GM23248 (cell line): ENCODE measurements around the gene RAB24. TPM values are rescaled to one million over a fixed set of nuclear protein-coding genes. Genes with fewer than 3 reads are reported as not detected.

Experiments used
- DNase-seq: peaks from one replicate; pipeline ENCODE4 v3.0.0-alpha.2; 2015
- H2AFZ ChIP-seq: fragments of 200-600 bp; sonication (generic); 2 replicates; pipeline ENCODE4 v1.6.1; 2016; ENCODE audit warnings: antibody characterized with exemption
- H3F3A ChIP-seq: fragments of 200-600 bp; sonication (generic); 2 replicates; pipeline ENCODE4 v1.6.1; 2016; ENCODE audit warnings: mild to moderate bottlenecking, antibody characterized with exemption, mixed run types; ENCODE audit not compliant: insufficient read depth
- H3K27ac ChIP-seq: fragments of 200-600 bp; sonication (generic); 2 replicates; pipeline ENCODE4 v1.5.1; 2016; ENCODE audit warnings: mild to moderate bottlenecking
- H3K27me3 ChIP-seq: fragments of 200-600 bp; sonication (generic); replicated peaks from 2 replicates; pipeline ENCODE4 v1.6.1; 2016; ENCODE audit warnings: mild to moderate bottlenecking; ENCODE audit not compliant: insufficient read depth
- H3K36me3 ChIP-seq: fragments of 200-600 bp; sonication (generic); 2 replicates; pipeline ENCODE4 v1.6.1; 2016; ENCODE audit warnings: low read depth, mild to moderate bottlenecking
- H3K4me1 ChIP-seq: fragments of 200-600 bp; sonication (generic); 2 replicates; pipeline ENCODE4 v1.6.1; 2016; ENCODE audit warnings: mild to moderate bottlenecking; ENCODE audit not compliant: insufficient read depth
- H3K4me2 ChIP-seq: fragments of 200-600 bp; sonication (generic); one replicate; pipeline ENCODE4 v1.6.1; 2016; ENCODE audit warnings: mild to moderate bottlenecking; ENCODE audit not compliant: unreplicated experiment
- H3K4me3 ChIP-seq: fragments of 200-600 bp; sonication (generic); 2 replicates; pipeline ENCODE4 v1.5.1; 2016; ENCODE audit warnings: mild to moderate bottlenecking
- H3K79me2 ChIP-seq: fragments of 200-600 bp; sonication (generic); 2 replicates; pipeline ENCODE4 v1.6.1; 2016; ENCODE audit warnings: mild to moderate bottlenecking; ENCODE audit not compliant: insufficient read depth
- H3K9ac ChIP-seq: fragments of 200-600 bp; sonication (generic); 2 replicates; pipeline ENCODE4 v1.6.1; 2016; ENCODE audit warnings: mild to moderate bottlenecking
- H3K9me2 ChIP-seq: fragments of 200-600 bp; sonication (generic); 2 replicates; pipeline ENCODE4 v1.6.1; 2016; ENCODE audit warnings: mixed run types, mild to moderate bottlenecking, moderate library complexity; ENCODE audit not compliant: insufficient read depth
- H3K9me3 ChIP-seq: fragments of 200-600 bp; sonication (generic); one replicate; pipeline ENCODE4 v1.6.1; 2017; ENCODE audit warnings: low read depth
- H4K20me1 ChIP-seq: fragments of 200-600 bp; sonication (generic); 2 replicates; pipeline ENCODE4 v1.6.0; 2016; ENCODE audit not compliant: insufficient read depth
- EZH2 ChIP-seq: fragments of 200-600 bp; sonication (generic); IDR thresholded peaks from 2 replicates; pipeline ENCODE4 v1.6.1; 2018; ENCODE audit warnings: antibody characterized with exemption, mild to moderate bottlenecking; ENCODE audit not compliant: insufficient read depth, poor library complexity, severe bottlenecking
- EZH2phosphoT487 ChIP-seq: fragments of 200-600 bp; sonication (generic); IDR thresholded peaks from 2 replicates; pipeline ENCODE4 v1.6.1; 2018; ENCODE audit warnings: antibody characterized with exemption, moderate library complexity, mild to moderate bottlenecking, low read depth; ENCODE audit not compliant: insufficient read depth
- WGBS, 2 experiments: methylation state at CpG; one replicate each; pipeline ENCODE4 v1.1.6; 2015 to 2017; ENCODE audit warnings: low lambda C conversion rate in 2 of 2, low coverage in 1 of 2; ENCODE audit errors: missing lambda C conversion rate in 2 of 2; 5-methylcytosine and 5-hydroxymethylcytosine counted together
- in situ Hi-C: fragments of 300-500 bp; cut with MboI; formaldehyde crosslinking; loops from 2 replicates; pipeline ENCODE4 v1.15.0; 2020
- polyA plus RNA-seq: library from polyadenylated mRNA; unstranded; fragments of >200 nt; fragmentation: Nextera tagmentation; extraction: Ambion mirVana; gene quantifications from 2 replicates; pipeline ENCODE4 v1.2.1, GENCODE V29; 2016
- total RNA-seq: library from RNA; depleted of rRNA; stranded (reverse); fragments of >200 nt; shearing (Covaris generic); gene quantifications from 2 replicates; pipeline ENCODE4 v1.2.3, GENCODE V29; 2014

The RAB24 gene
- total and polyA plus RNA-seq, 2 experiments from 2014 or later: 28.9 to 31.5 TPM

- TF ChIP-seq EZH2phosphoT487 (no peak), EZH2 (no peak)
- H3K4me2 ChIP-seq: no peak overlapping the region
- no peaks in the 10 kb centered on the region for H4K20me1 ChIP-seq
- H3K4me3 ChIP-seq: no peak overlapping the region
- H3K9me3 ChIP-seq: no peaks in the 10 kb centered on the region
- H3K4me1 ChIP-seq: peaks cover 10% of the 10 kb centered on the region
- in situ Hi-C loops: no loop called here
- no peak overlapping the region for H3K9ac ChIP-seq
- 92 to 98% methylated on average over 22 to 33 of the region's 35 CpGs for WGBS, 2 experiments
- no peak overlapping the region for H2AFZ ChIP-seq
- no peaks in the 10 kb centered on the region for H3K79me2 ChIP-seq
- no peak for DNase-seq
- H3K36me3 ChIP-seq: peaks cover 4% of the 10 kb centered on the region; the same call in 1 of the 2 replicates
- H3K27me3 ChIP-seq: no peaks in the 10 kb centered on the region
- H3F3A ChIP-seq: peaks cover 7% of the 10 kb centered on the region; the same call in 1 of the 2 replicates
- no peaks in the 10 kb centered on the region for H3K9me2 ChIP-seq
- no peak overlapping the region for H3K27ac ChIP-seq
Measured at GRCh38 chr5:177332031-177332895, 28.7 kb upstream of the RAB24 start.

- in situ Hi-C loops: no loop called here
- no peak overlapping the region for H3K4me2 ChIP-seq
- H4K20me1 ChIP-seq: no peaks in the 10 kb centered on the region
- 89 to 90% methylated on average over 26 to 27 of the region's 27 CpGs for WGBS, 2 experiments
- H3K4me1 ChIP-seq: peaks cover 16% of the 10 kb centered on the region
- H3K36me3 ChIP-seq: peaks cover 4% of the 10 kb centered on the region; the same call in 1 of the 2 replicates
- H3F3A ChIP-seq: peaks cover 14% of the 10 kb centered on the region; the same call in 1 of the 2 replicates
- no peak overlapping the region for H2AFZ ChIP-seq
- H3K9me2 ChIP-seq: no peaks in the 10 kb centered on the region
- H3K4me3 ChIP-seq: no peak overlapping the region
- H3K9me3 ChIP-seq: no peaks in the 10 kb centered on the region
- no peaks in the 10 kb centered on the region for H3K79me2 ChIP-seq
- H3K27ac ChIP-seq: no peak overlapping the region
- H3K27me3 ChIP-seq: no peaks in the 10 kb centered on the region
- no peak overlapping the region for H3K9ac ChIP-seq
- no peak for TF ChIP-seq EZH2
- TF ChIP-seq EZH2phosphoT487: no peak
- no peak for DNase-seq
Measured at GRCh38 chr5:177330991-177331842, 27.7 kb upstream of the RAB24 start.

DNA sequence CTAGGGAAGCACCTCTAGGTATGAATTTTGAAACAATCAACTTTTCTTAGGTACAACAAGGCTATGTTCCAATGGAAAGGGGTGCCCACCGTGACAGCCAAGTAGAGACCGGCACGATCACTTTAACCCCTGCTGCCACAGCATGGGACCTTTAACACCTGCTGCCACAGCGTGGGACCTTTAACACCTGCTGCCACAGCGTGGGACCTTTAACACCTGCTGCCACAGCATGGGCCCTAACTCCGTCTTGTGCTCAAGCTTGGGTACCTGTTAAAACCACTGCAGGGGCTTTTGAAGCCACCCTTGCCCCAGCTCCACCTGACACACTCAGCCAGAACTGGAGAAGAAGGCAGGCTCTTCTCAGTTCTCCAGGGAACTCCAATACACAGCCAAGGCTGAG, 26.4 kb upstream of the RAB24 start:
- Histone ChIP-seq H3K9me3 (no peaks in the 10 kb centered on the region), H3K4me1 (peaks cover 21% of the 10 kb centered on the region), H3K36me3 (peaks cover 4% of the 10 kb centered on the region; the same call in 1 of the 2 replicates), H3F3A (peaks cover 17% of the 10 kb centered on the region; the same call in 1 of the 2 replicates), H3K27me3 (no peaks in the 10 kb centered on the region), H3K79me2 (no peaks in the 10 kb centered on the region), H3K9ac (no peak overlapping the region), H3K27ac (no peak overlapping the region), H3K4me3 (no peak overlapping the region), H2AFZ (no peak overlapping the region), H3K9me2 (no peaks in the 10 kb centered on the region), H4K20me1 (no peaks in the 10 kb centered on the region), H3K4me2 (no peak overlapping the region)
- TF ChIP-seq EZH2 (no peak), EZH2phosphoT487 (no peak)
- no peak for DNase-seq
- in situ Hi-C loops: no loop called here
- 78 to 85% methylated on average over 6 of the region's 6 CpGs for WGBS, 2 experiments

GRCh38 chr5:177328545-177329231, 25.2 kb upstream of the RAB24 start:
- no peak overlapping the region for H3K9ac ChIP-seq
- no peak for TF ChIP-seq EZH2
- TF ChIP-seq EZH2phosphoT487: no peak
- H4K20me1 ChIP-seq: no peaks in the 10 kb centered on the region
- in situ Hi-C loops: no loop called here
- no peaks in the 10 kb centered on the region for H3K79me2 ChIP-seq
- peaks cover 21% of the 10 kb centered on the region for H3K4me1 ChIP-seq
- no peaks in the 10 kb centered on the region; the same call in 1 of the 2 replicates for H3K36me3 ChIP-seq
- H3F3A ChIP-seq: peaks cover 17% of the 10 kb centered on the region; the same call in 1 of the 2 replicates
- no peaks in the 10 kb centered on the region for H3K27me3 ChIP-seq
- no peak for DNase-seq
- H3K9me3 ChIP-seq: no peaks in the 10 kb centered on the region
- H3K4me3 ChIP-seq: no peak overlapping the region
- 90 to 92% methylated on average over 19 of the region's 19 CpGs for WGBS, 2 experiments
- no peak overlapping the region for H2AFZ ChIP-seq
- H3K27ac ChIP-seq: no peak overlapping the region
- H3K9me2 ChIP-seq: no peaks in the 10 kb centered on the region
- H3K4me2 ChIP-seq: no peak overlapping the region
